ENCODE results near the gene MRPL37.

- TF ChIP-seq CTCF (IDR thresholded peaks at IDR 0.05) (no peak), TAF1 (IDR thresholded peaks at IDR 0.05; ENCODE audit: borderline replicate concordance, low read depth, low read length) (no peak), RAD21 (IDR thresholded peaks at IDR 0.05; ENCODE audit: low read length) (no peak), GATA2 (CRISPR knock-in tag; IDR thresholded peaks at IDR 0.05) (no peak), RCOR1 (IDR thresholded peaks at IDR 0.05; ENCODE audit: low read length) (no peak), EP300 (IDR thresholded peaks at IDR 0.05; ENCODE audit: borderline replicate concordance in 1 of 2, low read depth in 1 of 2, low read length in 1 of 2) (no peak), USF2 (IDR thresholded peaks at IDR 0.05; ENCODE audit: borderline replicate concordance, low read depth, low read length) (no peak), ZBTB33 (IDR thresholded peaks at IDR 0.05; ENCODE audit: borderline replicate concordance, low read depth) (no peak)
Measured at GRCh38 chr1:54245501-54245900, 45.5 kb downstream of the MRPL37 start.

All from SK-N-SH (cell line).